ENCODE measurements around the gene GALNT14.

Gene GALNT14

DNA sequence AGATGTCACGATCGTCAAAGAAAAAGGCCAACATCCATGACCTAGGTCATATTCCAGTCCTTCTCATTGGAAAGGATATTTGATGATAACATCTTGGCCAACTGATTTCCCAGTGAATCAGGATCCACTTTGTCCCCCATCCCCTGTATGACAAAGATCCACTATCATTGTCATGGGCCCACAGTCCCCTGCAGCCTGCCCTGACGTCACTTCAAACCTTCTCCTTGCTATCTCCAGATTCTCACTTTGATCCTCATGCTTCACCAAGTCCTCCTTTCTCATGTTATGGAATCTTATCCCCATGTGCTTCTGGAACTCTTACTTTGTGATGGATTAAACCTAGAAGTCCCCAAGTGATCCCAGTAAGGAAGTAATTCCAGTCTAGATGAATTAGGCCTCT lies 25.7 kb downstream of the GALNT14 start:
- H3K4me3 ChIP-seq (ENCODE audit: insufficient read depth, low read depth, low read length, poor library complexity, severe bottlenecking), result no peak overlapping the region
- DNase-seq, result no peak
- no peaks in the 10 kb centered on the region for H3K9me3 ChIP-seq (ENCODE audit: control insufficient read depth, low read length)
- no peaks in the 10 kb centered on the region for H3K27me3 ChIP-seq (replicated peaks; ENCODE audit: control insufficient read depth, insufficient read depth, low read length, poor library complexity, severe bottlenecking)
- H3K27ac ChIP-seq (ENCODE audit: insufficient read depth, low read length, poor library complexity, severe bottlenecking), result no peak overlapping the region
- H3K36me3 ChIP-seq (ENCODE audit: control insufficient read depth, insufficient read depth, low read length), result no peaks in the 10 kb centered on the region
- no peaks in the 10 kb centered on the region for H3K4me1 ChIP-seq (ENCODE audit: control insufficient read depth, insufficient read depth, low read length, poor library complexity, severe bottlenecking)

DNA sequence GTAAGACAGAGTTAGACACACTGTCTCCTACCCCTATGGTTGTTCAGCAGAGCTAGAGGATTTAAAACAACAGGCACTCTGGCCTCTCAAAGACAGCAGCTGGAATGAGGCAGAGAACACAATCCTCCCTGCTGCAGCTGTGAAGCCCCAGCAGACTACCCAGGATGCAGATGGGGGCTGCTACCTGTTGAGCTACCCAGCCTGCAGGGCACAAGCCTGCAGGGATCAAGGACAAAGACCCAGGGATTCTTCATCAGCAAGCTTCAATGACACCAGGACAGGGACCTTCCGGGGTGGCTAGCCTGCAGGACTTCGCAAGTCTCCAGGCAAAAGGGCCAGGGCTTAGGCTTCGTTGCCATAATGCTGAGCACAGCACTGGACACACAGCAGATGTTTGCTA lies 27.2 kb downstream of the GALNT14 start:
- H3K4me3 ChIP-seq (ENCODE audit: insufficient read depth, low read depth, low read length, poor library complexity, severe bottlenecking), result no peak overlapping the region
- no peaks in the 10 kb centered on the region for H3K4me1 ChIP-seq (ENCODE audit: control insufficient read depth, insufficient read depth, low read length, poor library complexity, severe bottlenecking)
- no peaks in the 10 kb centered on the region for H3K27me3 ChIP-seq (replicated peaks; ENCODE audit: control insufficient read depth, insufficient read depth, low read length, poor library complexity, severe bottlenecking)
- H3K27ac ChIP-seq (ENCODE audit: insufficient read depth, low read length, poor library complexity, severe bottlenecking), result no peak overlapping the region
- no peak for DNase-seq
- H3K36me3 ChIP-seq (ENCODE audit: control insufficient read depth, insufficient read depth, low read length), result no peaks in the 10 kb centered on the region
- no peaks in the 10 kb centered on the region for H3K9me3 ChIP-seq (ENCODE audit: control insufficient read depth, low read length)

GRCh38 chr2:31110431-31110830 lies 27.8 kb downstream of the GALNT14 start:
- no peak for DNase-seq
- Histone ChIP-seq H3K27ac (ENCODE audit: insufficient read depth, low read length, poor library complexity, severe bottlenecking) (no peak overlapping the region), H3K9me3 (ENCODE audit: control insufficient read depth, low read length) (no peaks in the 10 kb centered on the region), H3K27me3 (replicated peaks; ENCODE audit: control insufficient read depth, insufficient read depth, low read length, poor library complexity, severe bottlenecking) (no peaks in the 10 kb centered on the region), H3K36me3 (ENCODE audit: control insufficient read depth, insufficient read depth, low read length) (no peaks in the 10 kb centered on the region), H3K4me3 (ENCODE audit: insufficient read depth, low read depth, low read length, poor library complexity, severe bottlenecking) (no peak overlapping the region), H3K4me1 (ENCODE audit: control insufficient read depth, insufficient read depth, low read length, poor library complexity, severe bottlenecking) (no peaks in the 10 kb centered on the region)

GRCh38 chr2:31109633-31110192 lies 28.5 kb downstream of the GALNT14 start:
- Histone ChIP-seq H3K4me3 (ENCODE audit: insufficient read depth, low read depth, low read length, poor library complexity, severe bottlenecking) (no peak overlapping the region), H3K27me3 (replicated peaks; ENCODE audit: control insufficient read depth, insufficient read depth, low read length, poor library complexity, severe bottlenecking) (no peaks in the 10 kb centered on the region), H3K36me3 (ENCODE audit: control insufficient read depth, insufficient read depth, low read length) (no peaks in the 10 kb centered on the region), H3K27ac (ENCODE audit: insufficient read depth, low read length, poor library complexity, severe bottlenecking) (no peak overlapping the region), H3K9me3 (ENCODE audit: control insufficient read depth, low read length) (no peaks in the 10 kb centered on the region), H3K4me1 (ENCODE audit: control insufficient read depth, insufficient read depth, low read length, poor library complexity, severe bottlenecking) (no peaks in the 10 kb centered on the region)
- DNase-seq, result no peak

GRCh38 chr2:31108561-31109286 lies 29.5 kb downstream of the GALNT14 start:
- no peak overlapping the region for H3K27ac ChIP-seq (ENCODE audit: insufficient read depth, low read length, poor library complexity, severe bottlenecking)
- H3K4me1 ChIP-seq (ENCODE audit: control insufficient read depth, insufficient read depth, low read length, poor library complexity, severe bottlenecking), result no peaks in the 10 kb centered on the region
- no peaks in the 10 kb centered on the region for H3K9me3 ChIP-seq (ENCODE audit: control insufficient read depth, low read length)
- no peak for DNase-seq
- no peaks in the 10 kb centered on the region for H3K36me3 ChIP-seq (ENCODE audit: control insufficient read depth, insufficient read depth, low read length)
- H3K4me3 ChIP-seq (ENCODE audit: insufficient read depth, low read depth, low read length, poor library complexity, severe bottlenecking), result no peak overlapping the region
- H3K27me3 ChIP-seq (replicated peaks; ENCODE audit: control insufficient read depth, insufficient read depth, low read length, poor library complexity, severe bottlenecking), result no peaks in the 10 kb centered on the region

GRCh38 chr2:31107591-31108300 lies 30.5 kb downstream of the GALNT14 start:
- Histone ChIP-seq H3K36me3 (ENCODE audit: control insufficient read depth, insufficient read depth, low read length) (no peaks in the 10 kb centered on the region), H3K27me3 (replicated peaks; ENCODE audit: control insufficient read depth, insufficient read depth, low read length, poor library complexity, severe bottlenecking) (no peaks in the 10 kb centered on the region), H3K4me1 (ENCODE audit: control insufficient read depth, insufficient read depth, low read length, poor library complexity, severe bottlenecking) (no peaks in the 10 kb centered on the region), H3K27ac (ENCODE audit: insufficient read depth, low read length, poor library complexity, severe bottlenecking) (no peak overlapping the region), H3K4me3 (ENCODE audit: insufficient read depth, low read depth, low read length, poor library complexity, severe bottlenecking) (no peak overlapping the region), H3K9me3 (ENCODE audit: control insufficient read depth, low read length) (no peaks in the 10 kb centered on the region)
- DNase-seq, result no peak

- Histone ChIP-seq H3K4me1 (ENCODE audit: control insufficient read depth, insufficient read depth, low read length, poor library complexity, severe bottlenecking) (no peaks in the 10 kb centered on the region), H3K36me3 (ENCODE audit: control insufficient read depth, insufficient read depth, low read length) (no peaks in the 10 kb centered on the region), H3K27ac (ENCODE audit: insufficient read depth, low read length, poor library complexity, severe bottlenecking) (no peak overlapping the region), H3K9me3 (ENCODE audit: control insufficient read depth, low read length) (no peaks in the 10 kb centered on the region), H3K27me3 (replicated peaks; ENCODE audit: control insufficient read depth, insufficient read depth, low read length, poor library complexity, severe bottlenecking) (no peaks in the 10 kb centered on the region), H3K4me3 (ENCODE audit: insufficient read depth, low read depth, low read length, poor library complexity, severe bottlenecking) (no peak overlapping the region)
- DNase-seq, result no peak
These were observed 36.5 kb downstream of the GALNT14 start for GRCh38 chr2:31101701-31102100.

- Histone ChIP-seq H3K27me3 (replicated peaks; ENCODE audit: control insufficient read depth, insufficient read depth, low read length, poor library complexity, severe bottlenecking) (no peaks in the 10 kb centered on the region), H3K27ac (ENCODE audit: insufficient read depth, low read length, poor library complexity, severe bottlenecking) (no peak overlapping the region), H3K36me3 (ENCODE audit: control insufficient read depth, insufficient read depth, low read length) (no peaks in the 10 kb centered on the region), H3K4me1 (ENCODE audit: control insufficient read depth, insufficient read depth, low read length, poor library complexity, severe bottlenecking) (no peaks in the 10 kb centered on the region), H3K9me3 (ENCODE audit: control insufficient read depth, low read length) (no peaks in the 10 kb centered on the region), H3K4me3 (ENCODE audit: insufficient read depth, low read depth, low read length, poor library complexity, severe bottlenecking) (no peak overlapping the region)
- DNase-seq, result no peak
These were observed 40.2 kb downstream of the GALNT14 start for GRCh38 chr2:31097962-31098613.

DNA sequence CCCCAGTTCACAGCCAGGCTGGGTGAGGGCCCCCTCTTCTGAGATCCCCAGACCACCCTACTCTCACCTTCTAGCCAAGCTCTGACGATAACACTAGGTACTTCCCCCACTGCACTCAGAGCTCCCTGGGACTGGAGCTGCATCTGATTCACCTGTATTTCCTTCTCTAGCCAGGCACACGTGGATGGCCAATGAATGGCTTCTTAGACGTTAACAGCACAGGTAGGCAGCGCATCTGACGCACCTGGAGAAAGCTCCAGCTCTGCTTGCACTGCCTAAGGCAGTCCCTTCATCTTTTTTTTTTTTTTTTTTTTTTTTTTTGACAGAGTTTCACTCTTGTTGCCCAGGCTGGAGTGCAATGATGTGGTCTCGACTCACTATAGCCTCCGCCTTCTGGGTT lies 48.1 kb downstream of the GALNT14 start:
- DNase-seq, result no peak
- H3K27me3 ChIP-seq (replicated peaks; ENCODE audit: control insufficient read depth, insufficient read depth, low read length, poor library complexity, severe bottlenecking), result no peaks in the 10 kb centered on the region
- no peaks in the 10 kb centered on the region for H3K36me3 ChIP-seq (ENCODE audit: control insufficient read depth, insufficient read depth, low read length)
- no peak overlapping the region for H3K4me3 ChIP-seq (ENCODE audit: insufficient read depth, low read depth, low read length, poor library complexity, severe bottlenecking)
- no peak overlapping the region for H3K27ac ChIP-seq (ENCODE audit: insufficient read depth, low read length, poor library complexity, severe bottlenecking)
- no peaks in the 10 kb centered on the region for H3K9me3 ChIP-seq (ENCODE audit: control insufficient read depth, low read length)
- H3K4me1 ChIP-seq (ENCODE audit: control insufficient read depth, insufficient read depth, low read length, poor library complexity, severe bottlenecking), result no peaks in the 10 kb centered on the region

DNA sequence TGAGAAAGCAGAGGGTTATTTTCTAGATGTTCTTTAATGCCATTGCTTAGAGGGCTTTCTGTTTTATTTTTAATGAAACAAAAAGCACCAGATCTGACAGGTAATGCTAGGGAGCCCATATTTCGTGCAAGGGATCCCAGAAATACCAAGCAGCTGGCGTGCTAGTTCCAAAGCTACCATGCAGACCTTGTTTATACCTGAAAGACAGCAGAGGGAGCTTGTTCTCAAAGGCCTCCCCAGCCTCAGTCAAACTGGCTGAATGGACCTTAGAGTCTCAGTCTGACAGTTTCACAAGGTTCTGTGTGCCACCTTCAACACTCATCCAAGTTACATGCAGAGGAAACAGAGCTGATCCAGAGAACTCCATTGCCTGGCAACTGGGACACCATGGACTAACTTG lies 48.6 kb downstream of the GALNT14 start:
- no peak overlapping the region for H3K27ac ChIP-seq (ENCODE audit: insufficient read depth, low read length, poor library complexity, severe bottlenecking)
- H3K27me3 ChIP-seq (replicated peaks; ENCODE audit: control insufficient read depth, insufficient read depth, low read length, poor library complexity, severe bottlenecking), result no peaks in the 10 kb centered on the region
- H3K9me3 ChIP-seq (ENCODE audit: control insufficient read depth, low read length), result no peaks in the 10 kb centered on the region
- no peak overlapping the region for H3K4me3 ChIP-seq (ENCODE audit: insufficient read depth, low read depth, low read length, poor library complexity, severe bottlenecking)
- H3K4me1 ChIP-seq (ENCODE audit: control insufficient read depth, insufficient read depth, low read length, poor library complexity, severe bottlenecking), result no peaks in the 10 kb centered on the region
- no peak for DNase-seq
- H3K36me3 ChIP-seq (ENCODE audit: control insufficient read depth, insufficient read depth, low read length), result no peaks in the 10 kb centered on the region

Data from effector memory CD4-positive, alpha-beta T cell (primary cell).